WTC11 (cell line): ENCODE data around the gene STAM. TPM values are rescaled to one million over a fixed set of nuclear protein-coding genes. Genes with fewer than 3 reads are reported as not detected.

Experiments used
- ATAC-seq: fragments of 200-7000 bp; cut with Tn5 transposase; 2 replicates; pipeline ENCODE4 v1.10.0; 2021; ENCODE audit warnings: mild to moderate bottlenecking, moderate library complexity
- CTCF ChIA-PET: fragments of 300-600 bp; sonication (Branson Sonifier 250); formaldehyde crosslinking; loops from one replicate; lab custom pipeline; 2021; ENCODE audit warnings: antibody characterized with exemption; lab: Charles Lee
- POLR2A ChIA-PET: fragments of 350-600 bp; sonication (Branson Sonifier 250); formaldehyde crosslinking; loops from one replicate; lab custom pipeline; 2021; ENCODE audit warnings: antibody characterized with exemption; lab: Charles Lee
- DNase-seq: peaks from one replicate; pipeline ENCODE4 v3.0.0; 2021; ENCODE audit warnings: low spot score
- H3K27ac Mint-ChIP-seq: 2 replicates; pipeline ENCODE4 v1.8.0; 2021; ENCODE audit warnings: mixed read lengths
- H3K27me3 Mint-ChIP-seq: 2 replicates; pipeline ENCODE4 v1.8.0; 2021; ENCODE audit warnings: low read depth, mild to moderate bottlenecking, moderate library complexity, mixed read lengths
- H3K36me3 Mint-ChIP-seq: 2 replicates; pipeline ENCODE4 v1.8.0; 2021; ENCODE audit warnings: mixed read lengths
- H3K4me1 Mint-ChIP-seq: 2 replicates; pipeline ENCODE4 v1.8.0; 2022; ENCODE audit warnings: mixed read lengths
- H3K4me3 Mint-ChIP-seq: 2 replicates; pipeline ENCODE4 v1.8.0; 2021; ENCODE audit warnings: mild to moderate bottlenecking, moderate library complexity, mixed read lengths
- H3K9me3 Mint-ChIP-seq: 2 replicates; pipeline ENCODE4 v1.8.0; 2021; ENCODE audit warnings: mixed read lengths
- AFF4 ChIP-seq: sonication (generic); formaldehyde crosslinking; IDR thresholded peaks from 2 replicates; pipeline ENCODE4 v1.8.1; 2023; ENCODE audit warnings: mild to moderate bottlenecking, missing genetic modification reagents, borderline replicate concordance
- AR ChIP-seq: fragments of 250-450 bp; sonication (Bioruptor Pico); IDR thresholded peaks from 2 replicates; pipeline ENCODE4 v1.9.0; 2021; ENCODE audit warnings: mild to moderate bottlenecking
- CBFB ChIP-seq: sonication (generic); formaldehyde crosslinking; IDR thresholded peaks from 2 replicates; pipeline ENCODE4 v1.8.1; 2022; ENCODE audit warnings: mild to moderate bottlenecking, low read depth, missing genetic modification reagents
- FOXJ3 ChIP-seq: sonication (generic); formaldehyde crosslinking; IDR thresholded peaks from 2 replicates; pipeline ENCODE4 v1.9.0; 2021; ENCODE audit warnings: missing genetic modification reagents, mild to moderate bottlenecking, borderline replicate concordance
- FOXP4 ChIP-seq: sonication (generic); formaldehyde crosslinking; IDR thresholded peaks from 2 replicates; pipeline ENCODE4 v1.8.0; 2022; ENCODE audit warnings: mild to moderate bottlenecking, missing genetic modification reagents
- GABPB1 ChIP-seq: sonication (generic); formaldehyde crosslinking; IDR thresholded peaks from 2 replicates; pipeline ENCODE4 v1.8.1; 2023; ENCODE audit warnings: mild to moderate bottlenecking, missing genetic modification reagents
- JUN ChIP-seq: sonication (generic); formaldehyde crosslinking; IDR thresholded peaks from 2 replicates; pipeline ENCODE4 v1.8.0; 2023; ENCODE audit warnings: mild to moderate bottlenecking, missing genetic modification reagents
- MYBL2 ChIP-seq: sonication (generic); formaldehyde crosslinking; IDR thresholded peaks from 2 replicates; pipeline ENCODE4 v1.8.1; 2023; ENCODE audit warnings: mild to moderate bottlenecking, moderate library complexity, missing genetic modification reagents
- NFE2L1 ChIP-seq: sonication (generic); formaldehyde crosslinking; IDR thresholded peaks from 2 replicates; pipeline ENCODE4 v1.8.1; 2023; ENCODE audit warnings: missing genetic modification reagents
- NFYB ChIP-seq: sonication (generic); formaldehyde crosslinking; conservative IDR thresholded peaks from 2 replicates; pipeline ENCODE4 v1.8.0; 2022; ENCODE audit warnings: low read depth, missing genetic modification reagents
- NR3C1 ChIP-seq: sonication (generic); formaldehyde crosslinking; conservative IDR thresholded peaks from 2 replicates; pipeline ENCODE4 v1.8.1; 2023; ENCODE audit warnings: low read depth, mild to moderate bottlenecking, missing genetic modification reagents
- PRDM15 ChIP-seq: sonication (generic); formaldehyde crosslinking; IDR thresholded peaks from 2 replicates; pipeline ENCODE4 v1.8.0; 2022; ENCODE audit warnings: missing genetic modification reagents
- SMAD3 ChIP-seq: sonication (generic); formaldehyde crosslinking; IDR thresholded peaks from 2 replicates; pipeline ENCODE4 v1.8.0; 2022; ENCODE audit warnings: missing genetic modification reagents, mild to moderate bottlenecking, borderline replicate concordance
- SMAD4 ChIP-seq: sonication (generic); formaldehyde crosslinking; IDR thresholded peaks from 2 replicates; pipeline ENCODE4 v1.8.0; 2022; ENCODE audit warnings: mild to moderate bottlenecking, missing genetic modification reagents
- TCF7 ChIP-seq: sonication (generic); formaldehyde crosslinking; IDR thresholded peaks from 2 replicates; pipeline ENCODE4 v1.8.0; 2022; ENCODE audit warnings: mild to moderate bottlenecking, low read depth, missing genetic modification reagents, moderate library complexity
- ZBTB43 ChIP-seq: sonication (generic); formaldehyde crosslinking; IDR thresholded peaks from 2 replicates; pipeline ENCODE4 v1.8.1; 2023; ENCODE audit warnings: mild to moderate bottlenecking, missing genetic modification reagents
- ZNF121 ChIP-seq: sonication (generic); formaldehyde crosslinking; IDR thresholded peaks from 2 replicates; pipeline ENCODE4 v1.8.0; 2023; ENCODE audit warnings: missing genetic modification reagents
- ZNF281 ChIP-seq: sonication (generic); formaldehyde crosslinking; IDR thresholded peaks from 2 replicates; pipeline ENCODE4 v1.8.0; 2023; ENCODE audit warnings: mild to moderate bottlenecking, missing genetic modification reagents
- ZNF416 ChIP-seq: fragments of 250-450 bp; sonication (Bioruptor Pico); IDR thresholded peaks from 2 replicates; pipeline ENCODE4 v1.9.0; 2021; ENCODE audit warnings: mild to moderate bottlenecking, inconsistent platforms
- ZNF425 ChIP-seq: fragments of 250-450 bp; sonication (Bioruptor Pico); conservative IDR thresholded peaks from 2 replicates; pipeline ENCODE4 v1.9.0; 2021; ENCODE audit warnings: mild to moderate bottlenecking
- total RNA-seq: library from RNA; stranded (reverse); gene quantifications from 3 replicates; pipeline ENCODE4 v1.2.3, GENCODE V29; 2021

Gene STAM
- total RNA-seq, 1 experiment from 2014 or later: 24.2 TPM

- peaks cover 47% of the 10 kb centered on the region for H3K36me3 Mint-ChIP-seq
- CTCF ChIA-PET: no interaction called here
- POLR2A ChIA-PET: no interaction called here
Measured at GRCh38 chr10:17655009-17655408, 11.1 kb downstream of the STAM start.

More at GRCh38 chr10:17655009-17655408, 11.1 kb downstream of the STAM start:
- Mint-ChIP-seq H3K27me3 (no peaks in the 10 kb centered on the region), H3K4me3 (no peak overlapping the region), H3K4me1 (peaks cover 48% of the 10 kb centered on the region), H3K27ac (no peak overlapping the region), H3K9me3 (peaks cover 48% of the 10 kb centered on the region)
- ATAC-seq: no peak
- TF ChIP-seq ZNF281 (CRISPR knock-in tag) (no peak), FOXJ3 (no peak), ZNF425 (CRISPR knock-in tag) (no peak), SMAD4 (no peak), PRDM15 (no peak), ZNF416 (CRISPR knock-in tag) (no peak), AR (no peak), FOXP4 (no peak), ZBTB43 (CRISPR knock-in tag) (no peak), ZNF121 (CRISPR knock-in tag) (no peak), SMAD3 (CRISPR knock-in tag) (no peak), NFYB (CRISPR knock-in tag) (no peak), JUN (CRISPR knock-in tag) (no peak), CBFB (no peak), GABPB1 (CRISPR knock-in tag) (no peak), TCF7 (CRISPR knock-in tag) (no peak), NFE2L1 (no peak), AFF4 (CRISPR knock-in tag) (no peak), NR3C1 (no peak), MYBL2 (no peak)
- DNase-seq: no peak
